GM21717 (cell line): ENCODE data around the gene SLX9.

ENCODE experiments used
- ATAC-seq: cut with Tn5 transposase; IDR thresholded peaks from one replicate; pipeline ENCODE4 v1.9.1; 2021; ENCODE audit warnings: mild to moderate bottlenecking, moderate library complexity; ENCODE audit not compliant: unreplicated experiment

SLX9 gene

DNA sequence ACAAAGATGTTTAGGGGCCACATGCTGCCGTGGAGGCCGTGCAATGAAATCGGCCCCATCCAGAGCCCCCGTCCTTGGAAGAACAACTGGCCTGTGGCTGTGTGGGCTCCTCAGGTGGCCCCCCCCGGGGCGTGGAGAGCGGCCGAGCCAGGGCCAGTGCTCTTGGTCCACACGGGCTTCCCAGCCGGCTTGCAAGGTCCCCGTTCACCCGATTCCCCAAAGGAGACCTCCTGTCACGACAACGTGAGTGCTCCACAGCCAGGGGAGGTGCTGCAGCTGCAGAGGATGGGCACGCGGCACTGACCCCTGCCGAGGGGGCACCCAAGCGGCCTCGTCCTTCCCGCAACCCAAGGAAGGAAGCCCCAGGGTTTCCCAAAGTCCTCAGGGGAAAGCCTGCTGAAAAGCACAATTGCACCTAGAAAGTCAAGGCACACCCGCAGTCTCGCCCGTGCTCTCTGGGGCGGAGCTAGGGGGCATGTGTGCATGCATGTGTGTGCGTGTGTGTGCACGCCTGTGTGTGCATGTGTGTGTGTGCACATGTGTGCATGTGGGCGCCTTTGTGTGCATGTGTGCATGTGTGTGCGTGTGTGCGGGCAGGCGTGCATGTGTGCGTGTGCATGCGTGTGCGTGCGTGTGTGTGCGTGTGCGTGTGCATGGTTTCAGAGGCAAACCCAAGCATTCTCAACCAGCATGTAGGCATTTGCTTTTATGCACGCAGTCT, 48.2 kb downstream of the SLX9 start:
- no peak for ATAC-seq

DNA sequence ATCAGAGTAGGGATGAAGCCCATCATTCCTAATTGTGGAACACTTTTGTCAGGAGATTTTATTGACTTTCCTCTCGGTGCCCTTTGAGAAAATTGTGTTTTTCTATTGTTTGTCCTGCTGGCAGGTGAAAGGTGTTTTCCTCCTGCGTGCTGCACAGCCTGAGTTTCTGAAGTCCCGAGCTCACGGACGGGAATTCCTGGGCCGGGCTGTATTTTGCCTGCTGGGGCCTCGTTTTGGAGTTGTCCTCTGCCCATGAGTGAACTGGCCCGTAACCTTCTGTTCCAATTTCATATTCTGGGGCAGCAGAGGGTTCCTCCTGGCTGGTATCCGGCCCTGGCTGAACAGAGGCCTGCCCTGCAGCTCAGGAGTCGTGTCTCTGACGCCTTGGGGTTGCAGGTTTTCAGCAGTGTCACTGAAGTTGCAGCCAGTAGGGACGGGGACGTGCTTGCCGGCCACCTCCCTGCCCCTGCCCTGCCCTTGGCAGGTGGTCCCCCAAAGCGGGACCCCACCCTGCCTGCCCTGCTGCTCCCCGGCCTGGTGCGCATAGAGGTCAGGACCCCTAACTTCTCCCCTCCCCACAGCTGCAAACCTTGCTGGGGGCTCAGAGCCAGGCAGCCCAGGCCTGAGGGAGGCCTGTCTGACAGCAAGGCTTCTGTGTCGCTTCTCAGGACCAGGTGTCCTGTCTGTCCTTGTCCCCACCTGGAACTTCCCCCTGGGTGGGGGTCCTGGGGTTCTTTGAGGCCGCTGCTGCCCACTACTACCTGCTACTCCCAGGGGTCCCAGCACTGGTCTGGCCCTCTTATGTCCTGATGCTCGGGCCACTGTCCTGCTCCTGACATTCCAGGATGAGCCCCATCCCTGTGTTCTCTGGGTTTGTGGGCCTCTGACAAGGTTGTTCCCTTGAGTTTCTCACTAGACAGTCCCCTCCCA, 49.0 kb downstream of the SLX9 start:
- ATAC-seq, result no peak

DNA sequence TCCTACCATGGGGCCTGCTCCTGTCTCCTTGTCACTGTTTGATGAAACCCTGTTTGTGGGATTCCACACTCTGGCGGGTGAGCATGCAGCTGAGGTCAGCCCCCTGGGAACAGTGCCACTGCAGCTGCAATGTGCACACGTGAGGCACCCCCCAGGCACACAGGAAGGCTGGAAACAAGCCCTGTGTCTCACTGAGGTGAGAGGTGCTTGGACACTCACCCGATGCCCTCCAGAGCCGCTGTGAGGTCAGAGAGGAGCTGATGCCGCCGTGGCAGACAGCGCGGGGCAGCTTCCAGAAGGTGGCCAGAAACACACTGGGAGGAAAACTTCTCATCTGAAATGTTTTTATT, 49.7 kb downstream of the SLX9 start:
- no peak for ATAC-seq

DNA sequence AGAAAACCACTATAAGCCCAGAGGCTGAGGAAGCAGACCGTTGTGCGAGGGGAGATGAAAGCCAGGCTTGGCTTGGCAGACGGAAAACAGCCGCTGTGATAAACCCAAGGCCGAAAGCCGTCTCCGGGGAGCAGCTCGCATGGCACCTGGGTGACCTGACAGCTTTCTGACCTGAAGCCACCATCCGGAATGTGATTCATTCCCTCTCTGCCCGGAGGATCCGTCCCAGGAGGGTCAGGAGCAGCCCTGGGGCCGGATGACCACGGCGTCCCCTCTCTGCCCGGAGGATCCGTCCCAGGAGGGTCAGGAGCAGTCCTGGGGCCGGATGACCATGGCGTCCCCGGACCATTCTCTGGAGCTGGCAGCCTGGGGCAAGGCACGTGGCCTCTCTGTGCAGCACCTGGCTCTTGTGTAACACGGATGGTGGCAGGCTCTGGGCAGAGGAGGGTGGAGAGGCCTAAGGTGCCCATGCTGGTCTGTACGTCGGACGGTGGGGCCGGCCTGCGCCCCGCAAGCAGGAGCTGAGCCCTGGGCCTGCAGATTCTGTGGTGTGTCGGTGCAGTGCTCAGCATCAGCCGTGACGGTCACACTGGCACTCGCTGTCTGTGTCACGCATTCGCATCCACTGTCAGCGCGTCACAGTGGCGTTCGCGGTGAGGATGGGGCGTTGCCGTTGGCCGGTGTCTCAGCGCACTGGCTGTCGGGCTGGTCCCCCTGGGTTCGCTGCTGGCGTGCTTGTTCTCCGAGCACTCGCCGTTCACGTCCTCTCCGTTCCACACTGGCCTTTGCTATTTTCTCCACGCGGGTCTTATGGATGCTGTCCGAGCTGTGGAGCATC, 50.3 kb downstream of the SLX9 start:
- ATAC-seq, result no peak

DNA sequence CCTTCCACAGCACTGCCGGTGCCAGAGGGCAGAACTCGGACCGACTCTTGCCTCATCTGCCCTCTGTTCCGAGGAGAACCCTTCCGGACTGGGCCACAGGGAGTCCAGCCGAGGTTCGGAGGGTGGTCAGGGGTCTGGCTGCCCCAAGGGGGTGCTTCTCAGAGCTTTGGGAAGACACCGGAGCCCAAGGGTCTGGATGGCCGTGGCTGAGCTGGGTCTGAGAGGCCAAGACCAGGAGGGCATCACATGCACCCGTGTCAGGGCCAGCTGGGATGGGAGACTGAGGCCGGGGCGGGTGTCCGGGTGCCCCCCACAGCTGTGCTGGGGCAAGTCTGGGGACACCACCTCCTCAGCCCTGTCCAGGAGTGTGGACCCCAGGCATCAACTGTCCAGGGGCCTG, 51.1 kb downstream of the SLX9 start:
- no peak for ATAC-seq

DNA sequence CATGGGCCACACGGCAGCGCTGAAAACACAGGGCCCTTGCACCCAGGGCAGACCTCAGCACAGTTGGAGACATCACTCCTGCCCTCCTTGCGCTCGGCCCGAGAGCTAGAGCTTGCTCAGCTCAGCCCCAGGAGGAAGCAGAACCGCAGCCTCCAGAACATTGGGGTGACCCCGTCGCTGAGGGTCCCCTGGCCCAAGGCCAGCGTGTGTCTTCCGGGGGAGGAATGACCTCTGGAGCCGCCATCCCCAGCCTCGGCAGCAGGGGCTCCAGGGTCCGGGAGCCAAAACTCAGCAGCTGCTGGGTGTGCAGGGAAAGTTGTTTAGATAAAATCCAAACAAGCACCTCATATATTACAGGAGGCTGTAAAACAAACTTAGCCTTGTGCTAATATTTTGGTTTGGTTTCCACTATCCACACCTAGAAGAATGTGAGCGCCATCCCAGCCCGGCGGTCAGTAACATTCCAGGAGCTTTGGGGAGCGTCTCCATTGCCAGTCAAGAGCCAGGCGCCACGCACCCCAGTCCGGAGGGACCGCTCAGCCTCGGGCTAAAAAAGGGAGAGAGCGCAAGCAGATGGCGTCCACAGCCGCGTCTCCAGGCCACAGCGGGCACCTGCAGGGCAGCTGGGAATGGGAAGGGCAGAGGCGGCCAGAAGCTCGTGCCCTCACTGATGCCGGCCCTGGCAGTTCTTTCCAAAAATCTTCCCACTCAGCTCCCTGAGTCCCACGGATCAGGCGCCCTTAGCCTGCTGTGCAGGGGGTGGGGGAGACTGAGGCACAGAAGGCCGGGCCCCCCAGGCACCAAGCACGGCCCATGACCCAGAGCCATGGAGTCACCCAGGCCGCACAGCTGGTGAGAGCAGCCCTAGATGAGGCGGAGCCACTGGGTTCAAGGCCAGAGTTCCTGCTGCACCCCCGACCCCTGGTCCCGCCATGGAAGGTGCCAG, 52.0 kb downstream of the SLX9 start:
- no peak for ATAC-seq

DNA sequence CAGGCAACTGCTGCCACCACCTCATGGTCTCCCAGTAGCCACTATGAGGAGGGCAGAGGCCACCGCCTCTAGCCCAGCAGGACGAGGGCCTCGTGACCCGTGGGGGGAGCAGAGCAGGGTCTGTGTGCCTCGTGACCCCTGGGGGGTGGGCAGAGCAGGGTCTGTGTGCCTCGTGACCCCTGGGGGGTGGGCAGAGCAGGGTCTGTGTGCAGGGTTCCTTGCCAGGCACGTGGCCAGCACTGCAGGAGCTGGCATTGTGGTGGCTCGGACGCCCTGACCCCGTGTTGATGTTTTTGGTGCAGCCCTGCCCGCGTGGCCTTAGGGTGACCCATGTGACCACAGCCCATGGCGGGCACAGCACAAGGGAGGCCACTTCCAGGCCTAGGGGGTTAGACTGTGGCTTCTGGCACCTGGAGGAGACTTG, 52.8 kb downstream of the SLX9 start:
- no peak for ATAC-seq

DNA sequence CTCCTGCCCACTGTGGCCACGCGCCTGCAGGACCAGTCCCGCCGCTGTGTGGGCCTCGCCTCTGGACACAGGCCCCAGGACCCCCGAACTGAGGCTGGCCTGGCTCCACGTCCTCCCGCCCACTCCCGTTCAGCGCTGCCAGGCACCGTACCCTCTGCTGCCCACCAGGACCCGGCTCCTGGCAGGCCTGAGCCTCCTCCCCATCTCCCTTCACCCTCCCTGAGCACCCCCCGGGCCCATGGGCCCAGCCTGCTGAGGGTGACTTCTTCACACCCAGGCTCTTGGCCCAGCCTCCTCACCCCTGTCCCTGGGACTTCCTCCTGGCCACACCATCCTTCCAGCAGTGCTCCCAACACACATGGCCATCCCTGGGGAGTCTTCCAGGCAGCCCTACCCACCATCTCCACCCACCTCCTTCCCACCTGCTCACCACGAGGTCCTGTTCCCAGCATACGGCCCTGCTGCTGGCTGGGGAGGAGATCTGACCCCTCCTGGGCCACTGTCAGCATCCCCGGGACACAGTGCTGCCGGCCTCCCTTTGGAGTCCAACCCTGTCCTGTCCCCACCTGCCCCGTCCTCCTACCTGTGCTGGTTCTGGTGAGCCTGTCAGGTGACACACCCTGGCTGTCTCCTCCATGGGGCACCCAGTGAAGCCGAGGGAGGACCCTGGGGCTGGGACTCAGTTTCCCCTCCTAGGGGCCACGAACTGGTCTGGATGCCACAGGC, 53.7 kb downstream of the SLX9 start:
- no peak for ATAC-seq

DNA sequence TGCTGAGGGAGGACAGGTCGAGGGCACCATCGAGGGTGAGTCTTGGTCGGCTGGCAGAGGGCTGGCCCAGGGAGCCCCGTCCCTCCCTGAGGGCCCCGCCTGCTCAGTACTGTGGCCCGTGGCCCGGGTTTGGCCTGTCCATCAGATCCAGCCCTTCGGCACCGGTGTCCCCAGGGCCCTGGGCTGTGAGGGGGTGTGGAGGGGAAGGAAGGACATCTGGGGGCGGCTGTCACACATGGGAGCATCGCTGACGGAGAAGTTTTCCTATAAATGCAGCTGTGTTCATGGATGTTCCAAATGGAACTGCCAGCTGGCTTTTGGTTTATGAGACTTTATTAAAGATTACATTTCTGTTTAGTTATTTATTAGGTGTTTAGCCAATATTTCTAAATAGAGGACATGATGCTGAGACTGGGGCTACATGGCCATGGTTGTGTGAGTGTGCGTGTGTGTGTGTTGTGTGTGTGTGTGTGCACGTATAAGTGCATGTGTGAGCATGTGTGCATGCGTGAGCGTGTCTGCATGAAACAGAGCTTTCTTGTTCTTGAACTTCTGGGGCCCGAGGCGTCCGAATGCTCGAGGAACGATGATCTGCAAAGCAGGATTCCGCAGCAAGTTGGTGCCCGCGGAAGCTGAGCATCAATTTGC, 54.3 kb downstream of the SLX9 start:
- ATAC-seq, result no peak

DNA sequence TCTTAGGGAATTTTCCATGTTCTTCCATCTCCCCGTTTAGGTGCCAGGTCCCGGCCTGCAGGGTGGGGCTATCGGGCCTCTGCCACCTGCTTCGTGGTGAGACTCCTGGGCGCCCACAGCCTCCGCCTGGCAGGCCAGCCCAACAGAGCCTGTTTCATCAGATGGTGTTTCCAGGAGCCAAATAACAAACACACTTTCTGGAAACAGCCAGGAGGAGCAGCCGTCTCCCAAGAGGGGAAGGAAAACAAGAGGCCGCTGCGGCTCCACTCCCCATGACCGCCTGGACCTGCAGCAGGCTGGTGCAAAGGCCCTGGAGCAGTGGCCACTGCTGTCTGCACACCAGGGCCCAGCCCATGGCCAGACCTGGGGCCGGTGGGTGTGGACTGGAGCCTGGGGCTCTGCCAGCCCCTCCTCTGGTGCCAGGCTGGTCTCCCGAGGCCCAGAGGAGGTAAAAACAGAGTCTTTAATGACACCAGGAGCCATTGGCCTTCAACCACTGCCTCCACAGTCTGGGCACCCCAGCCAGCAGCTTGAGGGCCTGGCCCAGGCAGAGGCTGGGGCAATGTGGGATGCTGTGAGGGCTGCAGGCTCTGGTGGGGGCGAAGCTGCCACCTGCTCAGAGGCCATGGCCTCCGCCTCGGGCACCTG, 55.0 kb downstream of the SLX9 start:
- no peak for ATAC-seq

DNA sequence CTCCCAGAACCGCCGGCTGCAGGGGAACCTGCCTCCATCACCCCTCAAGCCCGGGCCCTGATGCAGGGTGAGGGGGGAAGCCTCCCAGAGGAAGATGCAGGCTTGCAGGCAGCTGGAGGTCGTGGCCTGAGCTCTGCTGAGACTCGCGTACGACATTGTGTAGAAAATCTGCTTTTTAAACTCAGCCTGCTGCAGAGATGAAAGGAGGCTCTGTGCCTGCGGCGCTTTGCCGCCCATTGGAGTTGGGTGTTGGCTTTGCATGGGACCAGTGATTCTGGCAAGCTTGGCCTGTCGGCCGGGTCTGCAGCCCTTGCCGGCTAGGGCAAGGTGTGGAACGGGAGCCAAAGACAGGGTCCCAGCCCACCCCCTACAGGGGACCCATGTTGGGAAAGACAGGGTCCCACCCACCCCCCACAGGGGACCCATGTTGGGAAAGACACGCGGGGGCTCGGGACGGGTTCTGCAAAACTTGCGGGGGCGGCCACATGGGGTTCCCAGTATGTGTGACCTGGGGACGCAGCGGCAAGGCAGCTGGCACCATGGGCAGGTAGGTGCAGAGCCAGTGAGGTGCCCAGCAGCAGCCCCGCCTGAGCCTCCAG, 55.6 kb downstream of the SLX9 start:
- no peak for ATAC-seq

DNA sequence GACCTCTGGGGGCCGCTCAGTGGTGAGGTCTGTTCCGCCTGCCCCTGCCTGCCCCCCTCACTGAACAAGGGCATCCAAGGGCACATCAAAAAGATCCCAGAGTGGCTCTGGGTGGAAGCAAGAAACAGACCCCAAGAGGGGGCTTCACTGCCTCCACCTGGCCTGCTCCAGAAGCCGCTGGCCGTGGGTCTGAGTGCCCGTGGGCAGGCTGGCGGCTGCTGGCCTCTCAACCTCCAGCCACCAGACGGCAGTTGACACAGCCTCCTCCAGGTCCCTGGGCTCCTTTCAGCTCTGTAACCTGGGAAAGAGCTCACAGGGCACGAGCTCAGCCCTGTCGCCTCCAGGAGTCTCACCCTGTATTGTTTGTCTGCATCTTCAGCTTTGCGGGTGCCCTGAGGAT, 56.3 kb downstream of the SLX9 start:
- no peak for ATAC-seq

DNA sequence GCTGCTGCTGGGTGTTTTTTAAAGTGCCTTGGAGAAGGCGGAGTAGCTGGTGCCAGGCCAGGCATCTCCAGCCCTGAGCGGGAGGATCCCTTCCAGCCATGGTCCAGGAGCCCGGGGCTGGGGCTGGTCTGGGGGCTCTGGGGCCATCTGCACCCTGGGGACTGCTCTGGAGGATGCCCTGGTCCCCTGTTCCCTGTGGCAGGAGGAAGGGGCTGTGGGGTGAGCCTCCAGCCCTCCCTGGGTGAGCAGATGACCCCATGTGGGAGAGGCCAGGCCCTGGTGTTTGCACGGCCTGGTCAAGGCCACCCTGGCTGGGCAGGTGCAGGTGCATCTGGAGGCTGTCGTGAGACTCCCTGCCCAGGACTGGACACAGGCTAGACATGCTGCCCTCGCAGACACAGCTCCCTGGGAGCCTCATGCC, 56.7 kb downstream of the SLX9 start:
- ATAC-seq, result no peak

DNA sequence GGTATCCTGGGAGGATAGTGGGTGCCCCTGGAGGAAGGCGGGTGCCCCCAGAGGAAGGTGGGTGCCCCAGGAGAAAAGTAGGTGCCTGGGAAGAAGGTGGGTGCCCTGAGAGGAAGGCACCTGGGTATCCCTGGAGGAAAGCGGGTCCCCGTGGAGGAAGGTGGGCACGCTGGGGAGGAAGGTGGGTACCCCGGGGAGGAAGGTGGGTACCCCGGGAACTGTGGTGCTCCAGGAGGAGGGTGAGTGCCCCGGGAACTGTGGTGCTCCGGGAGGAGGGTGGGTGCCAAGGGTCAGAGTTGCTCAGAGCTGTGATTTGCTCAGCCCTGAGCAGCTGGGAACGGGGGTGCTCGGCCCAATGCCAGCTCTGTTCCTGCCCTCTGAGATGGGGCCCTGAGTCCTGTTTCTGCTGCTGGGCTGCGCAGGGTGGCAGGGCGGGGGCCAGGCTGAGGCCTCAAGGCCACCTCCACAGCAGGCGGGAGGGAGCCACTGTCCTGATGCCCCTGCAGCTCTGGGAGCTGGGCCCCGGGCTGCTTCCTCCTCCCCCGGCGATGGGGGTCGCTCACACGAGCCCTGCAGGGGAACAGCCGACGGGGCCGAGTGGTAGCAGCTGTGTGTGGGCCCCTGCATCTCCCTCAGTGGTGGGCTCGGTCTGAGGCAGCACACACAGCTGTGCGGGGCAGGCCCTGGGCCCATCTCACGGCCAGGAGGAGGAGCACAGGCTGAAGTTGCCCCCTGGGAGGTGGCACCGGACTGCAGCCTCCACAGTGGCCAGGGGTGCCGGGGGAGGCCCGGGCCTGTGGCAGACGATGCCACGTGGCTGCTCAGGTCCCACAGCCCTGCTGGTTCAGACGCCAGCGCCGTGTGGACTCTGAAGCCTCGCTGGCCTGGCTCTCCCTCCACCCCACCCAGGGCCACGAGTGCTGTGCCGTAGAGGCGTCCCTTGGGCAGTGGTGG, 57.4 kb downstream of the SLX9 start:
- ATAC-seq, result no peak

DNA sequence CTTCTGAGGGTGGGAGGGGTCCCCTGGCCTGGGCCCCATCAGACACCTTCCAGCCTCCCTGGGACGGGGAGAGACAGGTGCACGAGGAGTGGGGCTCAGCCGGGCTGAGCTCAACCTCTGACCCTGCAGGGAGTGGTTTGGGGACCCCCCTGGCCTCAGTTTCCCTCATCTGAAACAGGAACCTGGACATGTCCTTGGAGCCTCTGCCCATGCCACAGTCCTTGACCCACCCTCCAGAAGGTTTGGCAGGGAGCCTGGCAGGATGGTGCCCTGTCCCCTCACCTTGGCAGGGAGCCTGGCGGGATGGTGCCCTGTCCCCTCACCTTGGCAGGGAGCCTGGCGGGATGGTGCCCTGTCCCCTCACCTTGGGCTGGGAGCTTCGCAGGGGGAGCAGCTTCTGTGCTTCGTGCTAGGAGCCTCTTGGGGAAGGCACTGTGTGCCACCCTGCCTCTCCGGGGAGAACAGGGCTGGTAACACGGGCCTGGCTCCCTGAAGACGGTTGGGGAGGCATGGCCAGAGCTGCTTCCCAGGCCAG, 58.3 kb downstream of the SLX9 start:
- ATAC-seq, result no peak

DNA sequence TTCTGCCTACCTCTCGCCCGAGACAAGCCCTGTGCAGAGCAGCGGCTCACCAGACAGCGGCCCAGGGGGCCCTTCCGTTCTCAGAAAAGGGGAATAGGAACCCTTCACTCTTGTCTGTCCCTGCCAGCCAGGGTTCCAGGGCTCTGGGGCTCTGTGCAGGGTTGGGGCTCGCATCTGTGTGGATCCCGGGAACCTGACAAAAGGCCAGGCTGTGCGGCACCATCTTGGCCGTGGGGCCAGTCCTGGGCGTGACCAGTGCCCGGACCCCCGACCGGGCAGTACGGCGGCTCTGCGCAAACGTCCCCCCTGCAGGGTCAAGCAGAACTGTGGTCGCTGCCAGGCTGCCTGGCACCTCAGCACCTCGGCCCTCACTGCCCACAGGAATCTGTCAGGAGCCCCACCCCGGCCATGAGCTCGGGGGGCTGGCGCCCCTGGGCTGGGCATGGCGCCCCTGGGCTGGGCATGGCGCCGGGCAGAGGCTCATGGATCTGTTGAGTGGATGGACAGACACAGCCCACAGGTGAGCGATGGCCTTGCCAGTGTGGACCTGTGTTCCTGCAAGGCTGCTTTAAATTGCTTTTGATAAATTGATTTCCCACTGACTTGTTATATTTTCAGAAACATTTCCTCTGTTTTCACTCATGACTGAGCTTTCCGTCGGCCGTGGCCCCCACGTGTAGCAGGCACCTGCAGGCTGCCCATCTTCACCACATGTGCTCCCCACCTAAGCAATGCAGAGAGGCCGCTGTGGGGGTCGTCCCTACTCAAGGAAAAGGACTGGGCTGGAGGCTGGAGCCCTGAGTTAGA, 59.0 kb downstream of the SLX9 start:
- ATAC-seq, result no peak
